ENCODE measurements around the gene PPP1R12A. TPM values are rescaled to one million over a fixed set of nuclear protein-coding genes. Genes with fewer than 3 reads are reported as not detected.
A peak's percentile ranks its signal among the peaks of the same experiment; 100 is the strongest.
"Not testable (repeated sequence)": the region's sequence is repeated elsewhere in the genome, so short reads cannot be mapped to it uniquely, and the experiment has no call there.

Gene PPP1R12A
- 100 to 1,000 TPM in 2 of 4 donors, 10 to 100 TPM in 2; 79.2 to 276 (median 92.6) TPM for total RNA-seq

DNA sequence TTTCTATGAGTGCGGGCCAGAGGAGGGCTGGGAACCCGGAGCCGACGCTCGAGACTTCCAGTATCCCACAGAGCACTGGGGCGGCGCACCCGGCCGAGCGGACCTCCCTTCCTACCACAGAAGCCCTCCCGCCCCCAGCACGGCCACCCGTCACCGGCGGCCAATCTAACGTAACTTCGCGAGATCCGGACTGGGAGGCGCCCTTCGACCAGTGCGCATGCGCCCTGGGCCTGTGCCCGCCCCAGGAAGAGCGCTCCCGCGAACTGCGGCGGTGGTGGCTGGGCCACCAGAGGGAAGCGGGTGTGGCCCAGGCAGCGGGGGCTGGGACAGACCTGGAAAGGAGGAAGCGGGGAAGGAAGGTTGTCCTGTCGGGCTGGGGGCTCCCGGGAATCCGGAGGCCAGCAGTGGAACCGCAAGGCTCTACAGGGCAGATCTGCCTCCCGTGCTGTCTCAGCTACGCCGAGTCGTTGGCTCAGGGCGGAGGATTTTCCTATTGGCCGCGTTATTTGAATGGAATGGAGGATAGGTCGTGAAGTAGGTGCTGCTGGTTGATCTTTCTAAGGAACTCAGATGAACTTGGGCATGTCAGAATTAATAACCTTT lies at the start of gene PPP1R12A:
Gene PPP1R12A (minus strand): TSS at position 77 of the 603 bp plus-strand sequence. CDS start 166 bp downstream, outside the sequence.
- peaks cover 0 to 20% (median 9%) of the 10 kb centered on the region in 4 donors for H3K4me1 ChIP-seq
- H3K9me3 ChIP-seq: no peaks in the 10 kb centered on the region
- peak within 1 kb of the TSS; percentile 78 to 98 (median 82) for H3K4me3 ChIP-seq
- peak; percentile 94 to 98 (median 97) for DNase-seq
- TF ChIP-seq, protein P1, sequence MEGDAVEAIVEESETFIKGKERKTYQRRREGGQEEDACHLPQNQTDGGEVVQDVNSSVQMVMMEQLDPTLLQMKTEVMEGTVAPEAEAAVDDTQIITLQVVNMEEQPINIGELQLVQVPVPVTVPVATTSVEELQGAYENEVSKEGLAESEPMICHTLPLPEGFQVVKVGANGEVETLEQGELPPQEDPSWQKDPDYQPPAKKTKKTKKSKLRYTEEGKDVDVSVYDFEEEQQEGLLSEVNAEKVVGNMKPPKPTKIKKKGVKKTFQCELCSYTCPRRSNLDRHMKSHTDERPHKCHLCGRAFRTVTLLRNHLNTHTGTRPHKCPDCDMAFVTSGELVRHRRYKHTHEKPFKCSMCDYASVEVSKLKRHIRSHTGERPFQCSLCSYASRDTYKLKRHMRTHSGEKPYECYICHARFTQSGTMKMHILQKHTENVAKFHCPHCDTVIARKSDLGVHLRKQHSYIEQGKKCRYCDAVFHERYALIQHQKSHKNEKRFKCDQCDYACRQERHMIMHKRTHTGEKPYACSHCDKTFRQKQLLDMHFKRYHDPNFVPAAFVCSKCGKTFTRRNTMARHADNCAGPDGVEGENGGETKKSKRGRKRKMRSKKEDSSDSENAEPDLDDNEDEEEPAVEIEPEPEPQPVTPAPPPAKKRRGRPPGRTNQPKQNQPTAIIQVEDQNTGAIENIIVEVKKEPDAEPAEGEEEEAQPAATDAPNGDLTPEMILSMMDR (IDR thresholded peaks at IDR 0.05): peak in 3 of 6 experiments; percentile 33 to 44 (median 40)
- TF ChIP-seq POLR2A (IDR thresholded peaks at IDR 0.05): peak; percentile 96 to 98
- H3K36me3 ChIP-seq: no peaks in the 10 kb centered on the region
- H3K27ac ChIP-seq: peak within 1 kb of the TSS; percentile 85 to 97 (median 94)
- H3K27me3 ChIP-seq: no peaks in the 10 kb centered on the region

DNA sequence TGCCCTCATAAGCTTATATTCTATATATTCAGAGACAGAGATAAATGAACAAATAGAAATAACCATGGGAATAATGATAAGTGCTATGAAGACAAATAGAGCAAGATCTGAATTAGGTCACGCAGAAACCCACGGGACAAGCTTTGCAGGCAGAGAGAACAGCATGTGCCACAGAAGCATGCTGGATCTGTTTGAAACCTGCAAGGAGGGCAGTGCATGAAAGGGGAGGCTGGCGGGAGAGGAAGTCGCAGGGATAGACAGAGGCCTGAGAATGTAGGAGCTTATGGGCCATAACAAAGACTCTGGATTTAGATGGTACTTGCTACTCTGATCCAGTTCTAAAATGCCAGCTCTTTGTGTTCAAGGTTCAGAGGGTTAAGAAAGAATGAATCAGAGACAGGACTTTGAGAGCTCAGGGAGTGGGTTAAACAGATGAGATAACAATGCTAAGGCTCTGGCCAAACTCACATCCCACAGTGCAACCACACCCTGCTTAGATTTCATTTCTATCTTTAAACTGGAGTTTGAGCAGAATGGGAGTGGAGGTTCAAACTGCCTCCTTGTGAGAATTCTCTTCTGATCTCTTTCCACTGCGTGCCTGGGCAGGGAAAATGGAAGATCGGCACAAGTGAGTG lies 49.2 kb upstream of the PPP1R12A start:
- no peak for DNase-seq
- H3K27ac ChIP-seq: peak overlapping the region in 1 of 4 donors; percentile 16
- no peaks in the 10 kb centered on the region for H3K36me3 ChIP-seq
- H3K4me1 ChIP-seq: peaks cover 0 to 6% (median 0%) of the 10 kb centered on the region in 4 donors
- H3K27me3 ChIP-seq: no peaks in the 10 kb centered on the region
- no peaks in the 10 kb centered on the region for H3K9me3 ChIP-seq
- H3K4me3 ChIP-seq: no peak overlapping the region
- TF ChIP-seq, protein P1 (IDR thresholded peaks at IDR 0.05): no peak
- no peak for TF ChIP-seq POLR2A (IDR thresholded peaks at IDR 0.05)

DNA sequence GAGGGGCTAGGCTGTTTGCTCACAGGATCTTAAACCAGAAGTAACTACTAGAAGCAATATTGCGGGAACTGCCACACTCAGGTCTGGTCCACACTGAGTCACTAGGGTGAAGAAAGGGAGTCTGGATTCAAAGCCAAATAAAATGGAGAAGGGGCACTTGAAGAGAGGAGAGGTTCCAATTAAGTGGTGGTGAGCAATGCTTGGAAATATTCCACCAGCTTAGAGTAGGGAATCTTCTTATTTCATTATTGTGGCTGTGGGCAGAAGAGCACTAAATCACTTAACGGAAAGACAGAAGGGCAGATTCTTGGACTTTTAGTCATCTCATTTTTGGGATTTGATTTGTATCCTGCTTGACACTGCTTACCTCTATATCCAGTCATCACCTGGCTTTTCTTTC lies 48.6 kb upstream of the PPP1R12A start:
- Histone ChIP-seq H3K36me3 (no peaks in the 10 kb centered on the region), H3K4me3 (no peak overlapping the region), H3K27me3 (no peaks in the 10 kb centered on the region), H3K4me1 (peaks cover 0 to 6% (median 0%) of the 10 kb centered on the region in 4 donors), H3K27ac (no peak overlapping the region), H3K9me3 (no peaks in the 10 kb centered on the region)
- no peak for DNase-seq
- no peak for TF ChIP-seq POLR2A (IDR thresholded peaks at IDR 0.05)

DNA sequence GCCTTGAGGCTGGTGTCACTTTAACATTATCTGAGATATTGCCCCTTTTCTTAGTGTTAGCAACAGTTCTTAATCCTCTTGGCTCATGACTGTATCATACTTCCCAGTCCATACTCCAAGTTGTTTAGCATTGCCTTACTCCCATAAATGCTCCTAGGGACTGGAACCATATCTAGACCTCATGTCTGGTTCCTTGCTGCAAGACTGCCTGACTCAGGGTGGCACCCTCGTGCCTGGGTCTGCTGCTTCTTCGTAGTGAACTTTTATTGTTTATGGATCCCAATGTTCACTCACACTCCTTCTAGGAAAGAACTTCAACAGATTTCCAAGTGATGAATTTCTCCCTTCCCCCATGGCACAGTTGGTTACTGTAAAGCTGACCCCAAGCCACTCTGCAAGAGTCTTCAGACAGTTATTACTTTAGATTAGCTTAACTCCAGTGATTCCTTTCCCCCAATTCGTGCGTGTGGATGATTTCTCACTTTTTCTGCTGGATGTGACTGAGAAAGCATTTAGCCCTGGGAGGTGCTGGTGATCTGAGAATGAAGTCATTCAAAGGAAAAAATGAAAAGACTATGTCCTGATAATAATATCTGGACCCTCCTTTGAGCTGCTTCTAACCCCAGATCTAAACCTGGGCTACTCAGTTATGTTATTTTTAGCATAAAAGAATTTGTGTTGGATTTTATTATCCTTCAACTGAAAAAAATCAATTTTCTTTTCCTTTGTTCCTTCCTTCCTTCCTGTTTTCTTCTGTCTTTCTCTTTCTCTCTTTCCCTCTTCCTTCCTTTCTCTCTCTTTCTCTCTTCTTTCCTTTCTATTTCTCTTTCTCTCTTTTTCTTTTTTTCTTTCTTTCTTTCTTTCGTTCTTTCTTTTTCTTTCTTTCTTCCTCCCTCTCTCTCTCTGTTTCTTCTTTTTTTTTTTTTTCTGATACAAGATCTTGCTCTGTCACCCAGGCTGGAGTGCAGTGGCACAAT lies 47.5 kb upstream of the PPP1R12A start:
- Histone ChIP-seq H3K4me3 (no peak overlapping the region), H3K4me1 (peaks cover 0 to 6% (median 0%) of the 10 kb centered on the region in 4 donors), H3K27me3 (no peaks in the 10 kb centered on the region), H3K27ac (no peak overlapping the region), H3K9me3 (no peaks in the 10 kb centered on the region), H3K36me3 (no peaks in the 10 kb centered on the region)
- TF ChIP-seq, protein P1 (IDR thresholded peaks at IDR 0.05): no peak
- no peak for TF ChIP-seq POLR2A (IDR thresholded peaks at IDR 0.05)
- DNase-seq: no peak

DNA sequence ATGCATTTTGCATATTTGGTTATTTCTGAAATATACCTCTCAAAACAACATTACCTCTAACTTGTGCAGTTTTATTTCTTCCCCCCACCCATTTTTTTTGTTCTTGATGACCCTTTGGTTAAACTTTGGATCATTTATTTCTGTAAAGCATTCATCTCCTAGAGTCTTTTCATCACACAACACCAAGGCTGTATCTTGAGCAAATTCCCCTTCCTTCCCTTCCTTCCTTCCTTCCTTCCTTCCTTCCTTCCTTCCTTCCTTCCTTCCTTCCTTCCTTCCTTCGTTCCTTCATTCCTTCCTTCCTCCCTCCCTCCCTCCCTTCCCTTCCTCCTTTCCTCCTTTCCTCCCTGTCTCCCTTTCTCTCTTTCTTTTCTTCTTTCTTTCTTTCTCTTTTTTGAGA lies 43.8 kb upstream of the PPP1R12A start:
- TF ChIP-seq, protein P1 (IDR thresholded peaks at IDR 0.05): no peak
- TF ChIP-seq POLR2A (IDR thresholded peaks at IDR 0.05): no peak
- H3K36me3 ChIP-seq: no peaks in the 10 kb centered on the region
- H3K27ac ChIP-seq: no peak overlapping the region
- DNase-seq: no peak
- H3K4me1 ChIP-seq: peaks cover 0 to 2% (median 0%) of the 10 kb centered on the region in 4 donors
- H3K9me3 ChIP-seq: no peaks in the 10 kb centered on the region
- no peak overlapping the region for H3K4me3 ChIP-seq
- no peaks in the 10 kb centered on the region for H3K27me3 ChIP-seq

DNA sequence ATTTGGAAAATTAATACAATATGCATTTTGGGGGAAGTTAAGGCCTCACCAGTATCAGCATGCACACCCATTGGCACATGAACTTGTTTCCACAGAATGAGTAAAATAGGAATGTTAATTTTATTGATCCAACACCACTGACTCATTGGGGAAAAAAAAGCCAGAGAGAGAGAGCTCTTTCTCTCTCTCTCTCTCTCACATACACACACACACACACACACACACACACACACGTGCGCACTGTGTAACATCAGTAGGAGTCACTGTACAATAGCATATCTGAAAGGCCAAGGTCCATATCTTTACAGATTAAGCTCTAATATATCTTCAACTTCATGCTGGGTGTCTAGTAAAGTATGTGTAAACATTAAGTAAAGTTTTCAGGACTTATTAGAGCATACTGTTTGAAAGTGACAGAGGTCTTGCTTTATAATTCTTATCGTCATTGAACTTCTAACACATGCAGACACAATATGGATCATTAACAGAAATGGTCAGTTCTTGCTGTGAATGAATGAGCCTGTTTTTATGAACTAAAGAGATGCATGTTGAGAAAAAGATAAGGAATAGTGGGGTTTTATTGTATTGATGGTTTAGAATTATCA lies 43.1 kb upstream of the PPP1R12A start:
- DNase-seq: peak in 1 of 3 donors; percentile 72
- H3K27ac ChIP-seq: peak overlapping the region in 1 of 4 donors; percentile 23

More for the DNA sequence above, 43.1 kb upstream of the PPP1R12A start:
- H3K4me1 ChIP-seq, H3K9me3 ChIP-seq, H3K4me3 ChIP-seq, H3K36me3 ChIP-seq, H3K27me3 ChIP-seq: not testable (repeated sequence)

Measured in Peyer's patch (tissue), 4 donors.